T-helper 2 cell treated with Interferon-gamma antibody and Interleukin-4, amounts not matched to agents 5 μg/mL and 100 μg/mL, for 36 hours (primary cell): Measurements from ENCODE around the gene E2F4.

Source experiments
- DNase-seq: peaks from one replicate; pipeline ENCODE4 v3.0.0; 2021; ENCODE audit warnings: low spot score
- H3K27ac Mint-ChIP-seq: one replicate; pipeline ENCODE4 v1.8.0; 2021; ENCODE audit warnings: mild to moderate bottlenecking, mixed read lengths
- H3K27me3 Mint-ChIP-seq: one replicate; pipeline ENCODE4 v1.8.0; 2021; ENCODE audit warnings: low read depth, mixed read lengths
- H3K36me3 Mint-ChIP-seq: one replicate; pipeline ENCODE4 v1.8.0; 2021; ENCODE audit warnings: low read depth, mixed read lengths
- H3K4me1 Mint-ChIP-seq: one replicate; pipeline ENCODE4 v1.8.0; 2021; ENCODE audit warnings: low read depth, mixed read lengths
- H3K4me3 Mint-ChIP-seq: one replicate; pipeline ENCODE4 v1.8.0; 2022; ENCODE audit warnings: mild to moderate bottlenecking, moderate library complexity, mixed read lengths
- H3K9me3 Mint-ChIP-seq: one replicate; pipeline ENCODE4 v1.8.0; 2021; ENCODE audit warnings: mixed read lengths

Gene E2F4

DNA sequence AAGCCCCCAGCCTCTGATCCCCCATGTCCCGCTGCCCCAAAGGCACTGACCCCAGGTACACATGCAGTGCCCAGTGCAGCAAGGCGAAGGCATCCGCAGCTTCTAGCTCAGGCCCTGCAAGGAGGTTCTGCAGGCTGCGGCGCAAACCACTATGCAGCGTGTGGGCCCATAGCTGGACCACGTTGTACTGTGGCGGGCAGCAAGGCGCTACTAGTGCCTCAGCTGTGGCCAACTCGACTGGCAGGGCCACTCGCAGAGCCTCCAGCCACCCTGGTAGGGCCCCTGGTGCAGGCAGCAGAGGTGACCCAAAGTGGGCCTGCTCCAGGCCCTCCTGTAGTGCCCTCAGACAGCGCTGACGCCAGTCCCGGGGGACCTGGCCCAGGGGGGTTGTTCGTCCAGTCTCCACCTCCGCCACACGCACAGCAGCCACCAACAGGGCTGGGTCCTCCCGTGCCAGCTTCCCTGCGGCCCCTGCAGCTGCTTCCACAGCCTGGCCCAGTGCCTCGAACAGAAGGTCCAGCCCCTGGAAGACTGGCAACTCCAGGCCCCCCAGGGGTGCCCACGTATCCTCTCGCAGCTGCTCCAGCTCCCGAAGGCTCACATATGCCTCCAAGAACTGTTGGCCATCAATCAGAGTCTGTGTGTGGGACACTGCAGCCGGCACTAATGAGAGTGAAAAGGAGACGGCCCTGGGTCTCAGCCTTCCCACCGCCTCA, 4.6 kb upstream of the E2F4 start:
- no peak overlapping the region for H3K27ac Mint-ChIP-seq
- no peaks in the 10 kb centered on the region for H3K9me3 Mint-ChIP-seq
- H3K4me3 Mint-ChIP-seq = no peak overlapping the region
- no peak for DNase-seq
- peaks cover 20% of the 10 kb centered on the region for H3K4me1 Mint-ChIP-seq
- peaks cover 8% of the 10 kb centered on the region for H3K27me3 Mint-ChIP-seq
- peaks cover under 1% of the 10 kb centered on the region for H3K36me3 Mint-ChIP-seq

DNA sequence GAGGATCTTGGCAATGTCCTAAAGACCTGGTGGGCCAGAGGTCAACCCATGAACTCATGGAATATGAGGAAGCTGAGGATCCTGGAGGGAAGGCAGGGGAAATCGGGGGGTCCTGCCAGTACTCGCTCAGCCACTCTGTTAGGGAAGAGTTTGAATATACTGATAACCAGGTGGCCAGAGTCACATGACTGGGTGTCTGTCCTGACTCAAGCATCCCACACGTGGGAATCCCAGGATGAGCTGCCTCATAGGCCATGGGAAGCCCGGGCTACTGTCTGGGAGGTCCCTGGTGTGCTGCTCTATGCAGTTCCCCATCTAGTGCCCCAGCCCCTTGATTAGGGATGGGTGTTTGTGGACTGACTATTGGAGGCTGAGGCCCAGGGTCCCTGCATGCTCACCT, 3.6 kb upstream of the E2F4 start:
- H3K27me3 Mint-ChIP-seq = peaks cover 8% of the 10 kb centered on the region
- no peak for DNase-seq
- H3K9me3 Mint-ChIP-seq = no peaks in the 10 kb centered on the region
- H3K36me3 Mint-ChIP-seq = peaks cover 10% of the 10 kb centered on the region
- H3K4me1 Mint-ChIP-seq = peaks cover 30% of the 10 kb centered on the region
- H3K4me3 Mint-ChIP-seq = no peak overlapping the region
- no peak overlapping the region for H3K27ac Mint-ChIP-seq

DNA sequence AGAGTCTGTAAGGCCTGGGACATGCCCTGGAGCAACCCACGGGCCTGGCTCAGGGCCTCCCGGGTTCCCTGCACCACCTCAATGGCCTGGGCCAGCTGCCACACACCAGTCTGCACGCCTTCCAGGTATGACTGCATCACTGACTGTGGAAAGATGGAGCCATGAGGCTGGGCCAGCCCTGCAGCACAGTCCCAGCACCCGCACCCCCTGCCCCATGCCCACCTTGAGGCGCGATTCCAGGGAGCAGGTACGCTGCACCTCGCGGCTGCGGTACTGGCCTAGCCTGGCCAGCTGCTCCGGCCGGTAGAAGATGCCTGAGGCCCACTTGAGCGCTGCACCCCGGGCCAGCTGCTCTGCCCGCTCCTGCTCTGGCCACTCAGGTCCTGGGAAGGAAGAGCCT, 3.2 kb upstream of the E2F4 start:
- no peaks in the 10 kb centered on the region for H3K9me3 Mint-ChIP-seq
- H3K4me1 Mint-ChIP-seq = peaks cover 34% of the 10 kb centered on the region
- peaks cover 15% of the 10 kb centered on the region for H3K36me3 Mint-ChIP-seq
- DNase-seq = no peak
- H3K27me3 Mint-ChIP-seq = peaks cover 8% of the 10 kb centered on the region
- no peak overlapping the region for H3K27ac Mint-ChIP-seq
- H3K4me3 Mint-ChIP-seq = no peak overlapping the region

DNA sequence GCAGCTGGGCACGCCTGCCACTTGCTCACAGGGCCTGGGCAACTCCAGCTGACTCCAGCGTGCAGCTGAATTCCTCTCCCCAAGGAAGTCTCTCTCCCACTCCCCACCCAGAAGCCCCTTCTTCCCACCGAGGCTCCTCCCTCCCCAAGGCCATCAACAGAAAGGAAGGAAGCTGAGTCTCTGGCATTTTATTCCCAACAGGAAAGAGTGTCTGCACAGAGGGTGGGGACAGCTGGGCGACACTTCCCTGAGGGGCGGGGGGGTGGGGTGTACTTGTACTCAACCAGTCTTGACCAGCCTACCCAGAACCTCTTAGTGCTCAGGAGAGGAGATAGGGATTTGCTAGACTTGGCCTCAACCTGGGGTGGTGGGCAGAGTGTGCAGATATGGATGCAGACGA, 1.9 kb upstream of the E2F4 start, which contains the start of gene EXOC3L1:
TSS of gene EXOC3L1 (minus strand) at position 96 of the 400 bp plus-strand sequence. CDS start 460 bp downstream, outside the sequence.
- peaks cover 7% of the 10 kb centered on the region for H3K27me3 Mint-ChIP-seq
- no peak for DNase-seq
- H3K9me3 Mint-ChIP-seq = no peaks in the 10 kb centered on the region
- H3K36me3 Mint-ChIP-seq = peaks cover 25% of the 10 kb centered on the region
- no peak within 1 kb of the TSS for H3K27ac Mint-ChIP-seq
- H3K4me3 Mint-ChIP-seq = peak within 1 kb of the TSS; percentile 95
- peaks cover 35% of the 10 kb centered on the region for H3K4me1 Mint-ChIP-seq

GRCh38 chr16:67190448-67191399, 1.2 kb upstream of the E2F4 start:
- Mint-ChIP-seq H3K4me1 (peaks cover 29% of the 10 kb centered on the region), H3K36me3 (peaks cover 32% of the 10 kb centered on the region), H3K27me3 (no peaks in the 10 kb centered on the region), H3K4me3 (peak overlapping the region; percentile 95), H3K27ac (no peak overlapping the region), H3K9me3 (no peaks in the 10 kb centered on the region)
- no peak for DNase-seq

GRCh38 chr16:67191411-67191994, 452 bp upstream of the E2F4 start:
- peak overlapping the region; percentile 95 for H3K4me3 Mint-ChIP-seq
- H3K27me3 Mint-ChIP-seq = no peaks in the 10 kb centered on the region
- DNase-seq = no peak
- no peaks in the 10 kb centered on the region for H3K9me3 Mint-ChIP-seq
- H3K27ac Mint-ChIP-seq = peak overlapping the region; percentile 86
- H3K36me3 Mint-ChIP-seq = peaks cover 40% of the 10 kb centered on the region
- peaks cover 32% of the 10 kb centered on the region for H3K4me1 Mint-ChIP-seq

DNA sequence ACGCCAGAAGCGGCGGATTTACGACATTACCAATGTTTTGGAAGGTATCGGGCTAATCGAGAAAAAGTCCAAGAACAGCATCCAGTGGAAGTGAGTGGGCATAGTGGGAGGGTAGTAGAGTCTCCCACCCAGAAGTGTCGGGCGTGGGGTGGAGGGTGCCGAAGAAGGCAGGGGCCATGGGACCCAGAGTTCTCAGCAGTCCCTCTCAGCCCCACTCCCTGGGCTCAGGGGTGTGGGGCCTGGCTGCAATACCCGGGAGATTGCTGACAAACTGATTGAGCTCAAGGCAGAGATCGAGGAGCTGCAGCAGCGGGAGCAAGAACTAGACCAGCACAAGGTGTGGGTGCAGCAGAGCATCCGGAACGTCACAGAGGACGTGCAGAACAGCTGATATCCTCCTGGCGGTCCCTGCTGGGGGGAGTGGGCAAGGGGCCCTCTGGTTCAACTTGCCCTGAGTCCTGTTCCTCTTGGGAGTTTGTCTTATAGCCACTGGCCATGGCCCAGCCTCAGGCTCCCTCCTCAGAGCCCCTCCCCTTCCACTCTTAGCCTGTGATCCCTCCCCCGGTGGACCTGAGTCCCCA, 916 bp downstream of the E2F4 start:
- Mint-ChIP-seq H3K36me3 (peaks cover 49% of the 10 kb centered on the region), H3K9me3 (no peaks in the 10 kb centered on the region), H3K27me3 (no peaks in the 10 kb centered on the region), H3K27ac (peak overlapping the region; percentile 69), H3K4me3 (peak overlapping the region; percentile 95), H3K4me1 (peaks cover 32% of the 10 kb centered on the region)
- DNase-seq = no peak

DNA sequence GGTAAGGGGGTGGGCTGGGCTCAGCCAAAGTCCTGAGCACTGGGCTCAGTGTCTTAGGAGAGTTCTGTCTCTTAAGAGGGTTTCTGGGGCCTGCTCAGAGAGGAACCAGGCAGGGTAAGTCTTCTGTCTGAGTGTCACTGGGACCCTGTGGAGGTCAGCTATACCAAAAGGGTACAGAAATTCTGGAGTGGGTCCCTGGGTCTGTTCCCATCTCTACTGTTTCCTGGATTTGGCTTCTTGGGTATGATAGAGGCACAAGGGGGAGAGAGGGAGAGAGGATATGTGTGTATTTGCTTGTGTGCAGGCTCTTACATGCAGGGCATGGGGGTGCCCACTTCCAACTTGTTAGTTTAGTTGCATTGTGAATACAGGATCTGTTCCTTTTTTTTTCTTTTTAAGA, 1.6 kb downstream of the E2F4 start:
- Mint-ChIP-seq H3K36me3 (peaks cover 55% of the 10 kb centered on the region), H3K4me1 (peaks cover 32% of the 10 kb centered on the region)

DNA sequence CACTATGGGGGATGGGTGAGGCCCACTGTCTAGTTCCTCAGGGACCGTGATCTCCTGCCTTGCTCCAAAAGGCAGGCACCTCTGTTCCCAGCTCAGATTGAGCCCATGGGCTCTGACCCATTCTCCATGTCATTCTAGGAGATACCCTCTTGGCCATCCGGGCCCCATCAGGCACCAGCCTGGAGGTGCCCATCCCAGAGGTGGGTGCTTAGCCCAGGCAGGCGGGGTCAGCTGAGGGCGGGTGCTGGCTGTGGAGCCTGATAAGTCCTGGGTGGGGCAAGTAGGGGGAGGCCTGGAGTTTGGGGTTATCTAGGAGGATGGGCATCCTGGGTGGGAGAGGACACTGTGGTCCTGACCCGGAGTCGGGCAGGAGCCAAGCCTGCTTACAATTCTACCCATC, 2.3 kb downstream of the E2F4 start:
- H3K4me3 Mint-ChIP-seq = peak overlapping the region; percentile 95
- H3K9me3 Mint-ChIP-seq = no peaks in the 10 kb centered on the region

More for the DNA sequence above, 1.6 kb downstream of the E2F4 start:
- no peaks in the 10 kb centered on the region for H3K9me3 Mint-ChIP-seq
- peak overlapping the region; percentile 95 for H3K4me3 Mint-ChIP-seq
- DNase-seq = no peak
- no peaks in the 10 kb centered on the region for H3K27me3 Mint-ChIP-seq
- peak overlapping the region; percentile 32 for H3K27ac Mint-ChIP-seq

DNA sequence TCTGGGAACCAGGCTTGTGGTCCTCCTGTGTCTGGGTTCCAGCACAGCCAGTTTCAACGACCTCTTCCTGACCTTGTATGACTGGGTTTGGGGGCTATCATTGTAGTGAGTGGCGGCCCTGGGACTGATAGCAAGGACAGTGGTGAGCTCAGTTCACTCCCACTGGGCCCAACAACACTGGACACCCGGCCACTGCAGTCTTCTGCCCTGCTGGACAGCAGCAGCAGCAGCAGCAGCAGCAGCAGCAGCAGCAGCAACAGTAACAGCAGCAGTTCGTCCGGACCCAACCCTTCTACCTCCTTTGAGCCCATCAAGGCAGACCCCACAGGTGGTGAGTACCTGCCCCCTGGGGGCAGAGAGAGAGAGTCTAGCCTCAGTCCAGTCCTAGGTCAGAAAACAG, 3.7 kb downstream of the E2F4 start:
- Mint-ChIP-seq H3K27me3 (no peaks in the 10 kb centered on the region), H3K9me3 (no peaks in the 10 kb centered on the region), H3K36me3 (peaks cover 61% of the 10 kb centered on the region), H3K27ac (peak overlapping the region; percentile 17), H3K4me3 (no peak overlapping the region), H3K4me1 (peaks cover 32% of the 10 kb centered on the region)
- no peak for DNase-seq

More for the DNA sequence above, 2.3 kb downstream of the E2F4 start:
- peaks cover 32% of the 10 kb centered on the region for H3K4me1 Mint-ChIP-seq
- H3K27ac Mint-ChIP-seq = no peak overlapping the region
- no peaks in the 10 kb centered on the region for H3K27me3 Mint-ChIP-seq
- peaks cover 56% of the 10 kb centered on the region for H3K36me3 Mint-ChIP-seq
- DNase-seq = no peak

- peaks cover 61% of the 10 kb centered on the region for H3K36me3 Mint-ChIP-seq
- H3K4me3 Mint-ChIP-seq = no peak overlapping the region
- no peaks in the 10 kb centered on the region for H3K27me3 Mint-ChIP-seq
- DNase-seq = no peak
- H3K9me3 Mint-ChIP-seq = no peaks in the 10 kb centered on the region
- H3K4me1 Mint-ChIP-seq = peaks cover 23% of the 10 kb centered on the region
- H3K27ac Mint-ChIP-seq = no peak overlapping the region
Measured at GRCh38 chr16:67196881-67197280, 4.9 kb downstream of the E2F4 start.

DNA sequence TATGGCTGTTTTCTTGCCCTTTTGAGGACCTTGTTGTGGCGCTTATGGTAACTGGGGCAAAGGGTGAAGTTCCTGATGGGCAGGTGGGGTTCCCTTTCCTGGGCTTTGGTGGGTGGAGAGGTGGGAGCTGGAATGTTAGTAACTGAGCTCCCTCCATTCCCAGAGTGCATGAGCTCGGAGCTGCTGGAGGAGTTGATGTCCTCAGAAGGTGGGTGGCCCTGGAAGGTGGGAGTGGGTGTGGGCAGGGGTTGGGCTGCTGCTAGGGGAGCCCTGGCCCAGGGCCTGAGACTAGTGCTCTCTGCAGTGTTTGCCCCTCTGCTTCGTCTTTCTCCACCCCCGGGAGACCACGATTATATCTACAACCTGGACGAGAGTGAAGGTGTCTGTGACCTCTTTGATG, 5.7 kb downstream of the E2F4 start:
- Mint-ChIP-seq H3K27ac (no peak overlapping the region), H3K27me3 (no peaks in the 10 kb centered on the region), H3K4me3 (no peak overlapping the region), H3K9me3 (no peaks in the 10 kb centered on the region), H3K4me1 (peaks cover 19% of the 10 kb centered on the region), H3K36me3 (peaks cover 57% of the 10 kb centered on the region)
- DNase-seq = no peak

DNA sequence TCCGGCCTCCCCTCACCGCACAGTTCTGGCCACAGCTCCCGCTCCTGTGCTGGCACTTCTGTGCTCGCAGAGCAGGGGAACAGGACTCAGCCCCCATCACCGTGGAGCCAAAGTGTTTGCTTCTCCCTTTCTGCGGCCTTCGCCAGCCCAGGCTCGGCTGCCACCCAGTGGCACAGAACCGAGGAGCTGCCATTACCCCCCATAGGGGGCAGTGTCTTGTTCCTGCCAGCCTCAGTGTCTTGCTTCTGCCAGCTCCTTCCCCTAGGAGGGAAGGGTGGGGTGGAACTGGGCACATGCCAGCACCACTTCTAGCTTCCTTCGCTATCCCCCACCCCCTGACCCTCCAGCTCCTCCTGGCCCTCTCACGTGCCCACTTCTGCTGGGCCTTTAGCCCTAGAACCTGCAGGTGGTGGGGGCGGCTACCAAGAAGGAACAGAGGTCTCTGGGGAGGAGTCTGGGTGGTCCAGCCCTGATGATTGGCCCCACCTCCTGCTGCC, 6.3 kb downstream of the E2F4 start:
- H3K4me1 Mint-ChIP-seq = peaks cover 13% of the 10 kb centered on the region
- no peaks in the 10 kb centered on the region for H3K27me3 Mint-ChIP-seq
- H3K36me3 Mint-ChIP-seq = peaks cover 51% of the 10 kb centered on the region
- DNase-seq = no peak
- H3K27ac Mint-ChIP-seq = no peak overlapping the region
- no peaks in the 10 kb centered on the region for H3K9me3 Mint-ChIP-seq
- no peak overlapping the region for H3K4me3 Mint-ChIP-seq
